Body of pancreas (tissue), 4 donors: ENCODE data around the gene DCAF12L1.

Source experiments
- CTCF ChIP-seq, 7 experiments: fragments of 450-650 bp in 4 of 7; fragments of 200-600 bp in 3 of 7; sonication (generic) in 3 of 7; IDR thresholded peaks; one replicate each; pipeline ENCODE4 v1.5.1; 2016 to 2019; ENCODE audit warnings: antibody characterized with exemption in 7 of 7
- POLR2A ChIP-seq, 3 donors: fragments of 450-650 bp; IDR thresholded peaks; one replicate each; pipeline ENCODE4 v1.6.1; 2016; ENCODE audit warnings: antibody characterized with exemption in 3 of 3, mild to moderate bottlenecking in 2 of 3

- TF ChIP-seq POLR2A (IDR thresholded peaks at IDR 0.05) (no peak), CTCF (IDR thresholded peaks at IDR 0.05) (no peak)
These were observed 1.8 kb downstream of the DCAF12L1 start for GRCh38 chrX:126550816-126551215.
